ENCODE measurements around the gene ITPK1.

Gene ITPK1

GRCh38 chr14:92941531-92941930 lies 174.2 kb downstream of the ITPK1 start:
- Histone ChIP-seq H3K9ac (ENCODE audit: low read length) (no peak overlapping the region), H3K79me1 (replicated peaks; ENCODE audit: low read length, poor library complexity, severe bottlenecking) (no peaks in the 10 kb centered on the region), H3K4me3 (ENCODE audit: insufficient read depth in 1 of 2, low read depth in 1 of 2, low read length in 2 of 2) (no peak overlapping the region), H3K4ac (ENCODE audit: low read depth in 1 of 2, low read length in 2 of 2) (no peak overlapping the region), H3K18ac (ENCODE audit: low read depth in 1 of 2, low read length in 2 of 2) (no peak overlapping the region), H2AFZ (ENCODE audit: low read depth, low read length) (no peak overlapping the region), H3K27ac (ENCODE audit: low read length, poor library complexity, severe bottlenecking) (no peak overlapping the region), H3K14ac (ENCODE audit: low read length in 2 of 2) (no peak overlapping the region), H3K27me3 (ENCODE audit: control insufficient read depth in 1 of 2, insufficient read depth in 1 of 2, low read length in 2 of 2) (no peaks in the 10 kb centered on the region), H2BK12ac (ENCODE audit: low read length in 2 of 2) (no peak overlapping the region), H3K23ac (ENCODE audit: low read length in 2 of 2) (no peak overlapping the region), H3K4me2 (ENCODE audit: low read length, poor library complexity, severe bottlenecking) (no peak overlapping the region), H4K91ac (ENCODE audit: low read length) (no peak overlapping the region), H2AK5ac (ENCODE audit: low read length, severe bottlenecking) (no peak overlapping the region), H2BK15ac (ENCODE audit: low read depth, poor library complexity, severe bottlenecking) (no peak overlapping the region), H3K36me3 (ENCODE audit: control insufficient read depth in 1 of 2, insufficient read depth in 2 of 2, low read depth in 1 of 2, low read length in 2 of 2) (peaks cover 12 to 21% of the 10 kb centered on the region in 2 experiments), H2BK5ac (ENCODE audit: low read depth, low read length, poor library complexity, severe bottlenecking) (no peak overlapping the region), H3K9me3 (ENCODE audit: control insufficient read depth, low read length) (no peaks in the 10 kb centered on the region), H2BK120ac (ENCODE audit: low read depth, low read length) (no peak overlapping the region), H4K8ac (ENCODE audit: low read length) (no peak overlapping the region), H3K4me1 (ENCODE audit: control insufficient read depth, insufficient read depth, low read depth, low read length) (peaks cover 9% of the 10 kb centered on the region)
- no peak for DNase-seq
- WGBS = 92% methylated on average over 30 of the region's 30 CpGs

DNA sequence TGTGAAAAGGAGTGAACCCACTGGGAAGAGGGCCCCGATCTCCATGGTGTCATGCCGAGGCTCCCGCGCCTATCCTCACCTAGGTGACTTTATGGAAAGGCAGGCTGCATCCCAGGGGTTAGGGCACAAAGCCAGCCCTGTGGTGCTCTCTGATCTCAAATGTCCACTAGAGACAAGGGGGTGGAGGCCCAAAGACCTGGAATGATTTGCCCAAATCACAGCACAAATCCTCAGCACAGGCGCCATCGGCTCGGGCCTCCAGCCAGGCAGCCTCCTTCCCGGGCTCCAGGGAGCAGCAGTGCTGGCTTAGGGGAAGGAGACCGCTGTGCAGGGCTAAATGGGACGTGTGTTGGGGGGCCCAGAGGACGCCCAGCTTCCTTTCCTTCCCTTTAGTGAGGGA lies 175.2 kb downstream of the ITPK1 start:
- Histone ChIP-seq H2AK5ac (ENCODE audit: low read length, severe bottlenecking) (no peak overlapping the region), H3K4me3 (ENCODE audit: insufficient read depth in 1 of 2, low read depth in 1 of 2, low read length in 2 of 2) (no peak overlapping the region), H3K79me1 (replicated peaks; ENCODE audit: low read length, poor library complexity, severe bottlenecking) (no peaks in the 10 kb centered on the region), H2BK5ac (ENCODE audit: low read depth, low read length, poor library complexity, severe bottlenecking) (no peak overlapping the region), H4K8ac (ENCODE audit: low read length) (no peak overlapping the region), H3K18ac (ENCODE audit: low read depth in 1 of 2, low read length in 2 of 2) (no peak overlapping the region), H3K4me1 (ENCODE audit: control insufficient read depth, insufficient read depth, low read depth, low read length) (peaks cover 2% of the 10 kb centered on the region), H2BK120ac (ENCODE audit: low read depth, low read length) (no peak overlapping the region), H3K27ac (ENCODE audit: low read length, poor library complexity, severe bottlenecking) (no peak overlapping the region), H3K9ac (ENCODE audit: low read length) (no peak overlapping the region), H3K4ac (ENCODE audit: low read depth in 1 of 2, low read length in 2 of 2) (no peak overlapping the region), H3K27me3 (ENCODE audit: control insufficient read depth in 1 of 2, insufficient read depth in 1 of 2, low read length in 2 of 2) (peaks cover 0 to 8% of the 10 kb centered on the region in 2 experiments), H3K14ac (ENCODE audit: low read length in 2 of 2) (no peak overlapping the region), H3K23ac (ENCODE audit: low read length in 2 of 2) (no peak overlapping the region), H3K9me3 (ENCODE audit: control insufficient read depth, low read length) (no peaks in the 10 kb centered on the region), H3K36me3 (ENCODE audit: control insufficient read depth in 1 of 2, insufficient read depth in 2 of 2, low read depth in 1 of 2, low read length in 2 of 2) (peaks cover 12 to 22% of the 10 kb centered on the region in 2 experiments), H2BK15ac (ENCODE audit: low read depth, poor library complexity, severe bottlenecking) (no peak overlapping the region), H4K91ac (ENCODE audit: low read length) (no peak overlapping the region), H3K4me2 (ENCODE audit: low read length, poor library complexity, severe bottlenecking) (no peak overlapping the region), H2AFZ (ENCODE audit: low read depth, low read length) (no peak overlapping the region), H2BK12ac (ENCODE audit: low read length in 2 of 2) (no peak overlapping the region)
- 90% methylated on average over 11 of the region's 11 CpGs for WGBS
- DNase-seq = no peak

GRCh38 chr14:92939699-92940098 lies 176.0 kb downstream of the ITPK1 start:
- H2BK12ac ChIP-seq (ENCODE audit: low read length in 2 of 2) = no peak overlapping the region
- H2BK5ac ChIP-seq (ENCODE audit: low read depth, low read length, poor library complexity, severe bottlenecking) = no peak overlapping the region
- H3K27ac ChIP-seq (ENCODE audit: low read length, poor library complexity, severe bottlenecking) = no peak overlapping the region
- peaks cover 4 to 22% of the 10 kb centered on the region in 2 experiments for H3K36me3 ChIP-seq (ENCODE audit: control insufficient read depth in 1 of 2, insufficient read depth in 2 of 2, low read depth in 1 of 2, low read length in 2 of 2)
- H3K14ac ChIP-seq (ENCODE audit: low read length in 2 of 2) = no peak overlapping the region
- no peaks in the 10 kb centered on the region for H3K79me1 ChIP-seq (replicated peaks; ENCODE audit: low read length, poor library complexity, severe bottlenecking)
- H4K91ac ChIP-seq (ENCODE audit: low read length) = no peak overlapping the region
- H3K4me1 ChIP-seq (ENCODE audit: control insufficient read depth, insufficient read depth, low read depth, low read length) = no peaks in the 10 kb centered on the region
- H3K23ac ChIP-seq (ENCODE audit: low read length in 2 of 2) = no peak overlapping the region
- H4K8ac ChIP-seq (ENCODE audit: low read length) = no peak overlapping the region
- H3K4me3 ChIP-seq (ENCODE audit: insufficient read depth in 1 of 2, low read depth in 1 of 2, low read length in 2 of 2) = no peak overlapping the region
- DNase-seq = no peak
- WGBS = 92% methylated on average over 12 of the region's 12 CpGs
- H3K9me3 ChIP-seq (ENCODE audit: control insufficient read depth, low read length) = no peaks in the 10 kb centered on the region
- no peak overlapping the region for H3K4ac ChIP-seq (ENCODE audit: low read depth in 1 of 2, low read length in 2 of 2)
- no peak overlapping the region for H2BK15ac ChIP-seq (ENCODE audit: low read depth, poor library complexity, severe bottlenecking)
- peaks cover 0 to 16% of the 10 kb centered on the region in 2 experiments for H3K27me3 ChIP-seq (ENCODE audit: control insufficient read depth in 1 of 2, insufficient read depth in 1 of 2, low read length in 2 of 2)
- no peak overlapping the region for H2BK120ac ChIP-seq (ENCODE audit: low read depth, low read length)
- H2AFZ ChIP-seq (ENCODE audit: low read depth, low read length) = no peak overlapping the region
- H3K4me2 ChIP-seq (ENCODE audit: low read length, poor library complexity, severe bottlenecking) = no peak overlapping the region
- H3K9ac ChIP-seq (ENCODE audit: low read length) = no peak overlapping the region
- no peak overlapping the region for H3K18ac ChIP-seq (ENCODE audit: low read depth in 1 of 2, low read length in 2 of 2)
- no peak overlapping the region for H2AK5ac ChIP-seq (ENCODE audit: low read length, severe bottlenecking)

DNA sequence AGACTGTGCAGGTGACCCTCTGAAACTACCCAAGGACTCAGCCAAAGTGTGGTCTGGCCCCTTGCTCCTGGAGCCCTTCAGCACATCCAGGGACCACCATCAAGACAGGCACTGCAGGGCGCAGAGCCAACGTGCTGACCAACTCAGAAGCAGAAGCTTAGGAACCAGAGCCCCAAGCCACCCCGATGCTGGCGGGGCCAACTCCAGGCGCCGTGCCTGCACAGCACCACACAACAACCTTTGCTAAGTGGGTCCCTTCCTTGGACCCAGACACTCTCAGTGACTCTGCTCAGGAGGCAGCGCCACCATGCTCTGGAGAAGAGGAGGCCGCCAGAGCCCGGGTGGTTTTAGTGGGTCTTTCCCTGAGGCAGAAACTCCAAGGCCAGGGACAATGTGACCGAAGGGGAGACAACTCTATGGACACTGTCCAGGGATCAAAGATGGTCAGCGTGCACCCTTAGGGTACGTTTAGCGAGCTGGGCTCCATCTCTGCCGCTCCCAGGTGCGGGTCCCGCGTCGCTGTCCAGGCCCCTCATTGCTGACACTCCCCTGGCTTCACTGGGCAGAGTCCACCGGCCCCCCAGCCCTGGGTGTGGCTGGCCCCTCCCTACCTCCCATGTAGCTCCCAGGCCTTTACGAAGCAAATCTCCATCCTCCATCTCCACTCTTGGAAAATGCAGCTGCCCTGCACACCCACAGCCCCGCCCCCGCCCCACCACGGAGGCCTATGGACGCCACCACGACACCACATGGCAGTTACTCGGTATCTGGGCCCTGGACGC lies 176.6 kb downstream of the ITPK1 start:
- Histone ChIP-seq H2BK15ac (ENCODE audit: low read depth, poor library complexity, severe bottlenecking) (no peak overlapping the region), H3K4ac (ENCODE audit: low read depth in 1 of 2, low read length in 2 of 2) (no peak overlapping the region), H4K91ac (ENCODE audit: low read length) (no peak overlapping the region), H3K4me3 (ENCODE audit: insufficient read depth in 1 of 2, low read depth in 1 of 2, low read length in 2 of 2) (no peak overlapping the region), H3K9me3 (ENCODE audit: control insufficient read depth, low read length) (no peaks in the 10 kb centered on the region), H2BK12ac (ENCODE audit: low read length in 2 of 2) (no peak overlapping the region), H2AFZ (ENCODE audit: low read depth, low read length) (no peak overlapping the region), H3K27me3 (ENCODE audit: control insufficient read depth in 1 of 2, insufficient read depth in 1 of 2, low read length in 2 of 2) (peaks cover 0 to 22% of the 10 kb centered on the region in 2 experiments), H2BK120ac (ENCODE audit: low read depth, low read length) (no peak overlapping the region), H3K14ac (ENCODE audit: low read length in 2 of 2) (no peak overlapping the region), H3K4me1 (ENCODE audit: control insufficient read depth, insufficient read depth, low read depth, low read length) (no peaks in the 10 kb centered on the region), H3K79me1 (replicated peaks; ENCODE audit: low read length, poor library complexity, severe bottlenecking) (no peaks in the 10 kb centered on the region), H4K8ac (ENCODE audit: low read length) (no peak overlapping the region), H3K4me2 (ENCODE audit: low read length, poor library complexity, severe bottlenecking) (no peak overlapping the region), H3K23ac (ENCODE audit: low read length in 2 of 2) (no peak overlapping the region), H2AK5ac (ENCODE audit: low read length, severe bottlenecking) (no peak overlapping the region), H3K27ac (ENCODE audit: low read length, poor library complexity, severe bottlenecking) (no peak overlapping the region), H3K36me3 (ENCODE audit: control insufficient read depth in 1 of 2, insufficient read depth in 2 of 2, low read depth in 1 of 2, low read length in 2 of 2) (peaks cover 0 to 22% of the 10 kb centered on the region in 2 experiments), H3K9ac (ENCODE audit: low read length) (no peak overlapping the region), H3K18ac (ENCODE audit: low read depth in 1 of 2, low read length in 2 of 2) (no peak overlapping the region), H2BK5ac (ENCODE audit: low read depth, low read length, poor library complexity, severe bottlenecking) (no peak overlapping the region)
- 93% methylated on average over 27 of the region's 27 CpGs for WGBS
- DNase-seq = no peak

Data from mesenchymal stem cell (in vitro differentiated cells and primary cell).